GM19240 (cell line): ENCODE results near the gene RUSC2.
"Not testable (repeated sequence)": the region's sequence is repeated elsewhere in the genome, so short reads cannot be mapped to it uniquely, and the experiment has no call there.

Experiments used
- DNase-seq: peaks from one replicate; pipeline ENCODE4 v3.0.0; 2011; ENCODE audit warnings: low spot score; ENCODE audit not compliant: insufficient read length

The RUSC2 gene

DNA sequence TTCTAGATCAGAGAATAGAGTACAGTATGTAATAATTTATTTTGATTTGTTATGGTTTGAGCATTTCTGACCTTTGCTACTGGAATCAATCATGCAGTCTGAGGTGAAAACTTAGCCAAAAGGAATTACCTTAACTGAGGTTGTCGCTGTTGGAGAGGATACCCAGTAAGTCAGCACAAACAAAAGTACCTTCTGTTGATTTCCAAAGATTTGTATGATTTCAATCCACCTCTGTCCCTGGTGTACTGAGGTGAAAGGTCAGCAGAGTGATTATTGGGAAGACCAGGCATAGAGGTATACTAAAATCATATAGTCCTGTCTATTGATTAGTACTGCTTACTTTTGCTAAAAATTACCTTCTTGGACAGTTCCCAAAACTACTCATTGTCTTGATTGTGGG lies 32.8 kb downstream of the RUSC2 start:
- no peak for DNase-seq

DNA sequence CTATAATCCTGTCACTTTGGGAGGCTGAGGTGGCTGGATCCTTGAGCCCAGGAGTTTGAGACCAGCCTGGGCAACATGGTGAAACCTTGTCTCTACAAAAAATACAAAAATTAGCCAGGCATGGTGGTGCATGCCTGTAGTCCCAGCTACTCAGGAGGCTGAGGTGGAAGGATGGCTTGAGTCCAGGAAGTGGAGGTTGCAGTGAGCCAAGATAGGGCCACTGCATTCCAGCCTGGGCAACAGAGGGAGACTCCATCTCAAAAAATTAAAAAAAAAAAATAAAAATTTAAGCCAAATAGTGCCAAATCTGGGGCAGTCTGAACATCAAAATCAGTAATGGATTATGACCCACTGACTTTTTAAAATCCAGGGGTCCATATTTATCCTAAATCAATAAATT lies 33.6 kb downstream of the RUSC2 start:
- not testable (repeated sequence) for DNase-seq

DNA sequence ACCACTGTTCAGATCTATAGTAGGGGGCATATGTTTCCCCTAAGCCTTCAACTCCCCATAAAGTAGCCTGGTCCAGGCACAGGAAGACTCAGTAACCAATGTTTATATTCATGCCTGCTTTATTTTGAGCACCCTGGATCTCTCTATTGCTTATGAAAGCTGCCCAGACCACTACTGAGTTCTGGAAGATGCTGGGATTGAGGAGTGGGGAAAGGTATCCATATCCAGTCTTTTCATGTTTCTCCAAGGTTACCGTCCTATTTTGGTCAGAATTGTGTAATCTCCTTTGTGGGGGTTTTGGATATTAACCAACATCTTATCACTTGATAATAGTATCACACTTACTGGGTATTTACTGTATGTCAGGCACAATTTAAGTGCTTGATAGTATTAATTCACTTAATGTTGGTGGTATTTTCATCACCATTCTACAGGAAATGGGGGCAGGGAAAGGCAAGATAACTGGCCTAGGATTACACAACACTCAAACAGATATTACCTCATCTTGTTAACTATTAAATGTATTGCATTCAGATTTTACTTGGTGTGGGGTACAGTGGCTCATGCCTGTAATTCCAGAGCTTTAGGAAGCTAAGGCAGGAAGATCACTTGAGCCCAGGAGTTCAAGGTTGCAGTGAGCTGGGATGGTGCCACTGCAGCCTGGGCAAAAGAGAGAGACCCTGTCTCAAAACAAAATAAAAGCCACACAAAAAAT lies 36.3 kb downstream of the RUSC2 start:
- no peak for DNase-seq

DNA sequence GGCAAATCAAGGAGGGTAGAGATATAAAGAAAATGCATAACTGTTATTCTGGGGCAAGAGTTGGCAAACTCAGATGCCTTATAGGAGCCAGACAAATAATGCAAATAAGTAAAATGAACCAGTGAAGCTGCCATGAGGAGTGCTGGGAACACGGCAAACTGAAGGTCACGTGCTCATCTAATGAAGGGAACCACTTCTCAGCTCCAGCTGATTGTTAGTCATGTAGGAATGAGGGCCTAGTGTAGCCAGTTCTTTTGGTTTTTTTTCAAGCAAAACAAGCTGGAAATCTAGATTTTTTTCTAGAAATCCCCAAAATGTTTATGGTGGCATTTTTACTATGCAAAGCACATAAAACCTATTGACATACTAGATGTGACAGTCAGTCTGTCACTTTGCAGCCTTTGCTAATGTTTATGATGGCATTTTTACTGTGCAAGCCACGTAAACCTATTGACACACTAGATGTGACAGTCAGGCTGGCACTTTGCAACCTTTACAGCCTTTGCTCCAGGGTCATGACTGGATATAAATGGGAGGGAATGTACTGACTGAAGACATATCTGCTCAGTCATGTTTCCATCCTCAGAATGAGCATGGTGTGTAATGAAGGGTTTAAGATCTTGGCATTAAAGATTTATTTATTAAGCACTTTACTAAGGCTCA lies 39.4 kb downstream of the RUSC2 start:
- DNase-seq: no peak

DNA sequence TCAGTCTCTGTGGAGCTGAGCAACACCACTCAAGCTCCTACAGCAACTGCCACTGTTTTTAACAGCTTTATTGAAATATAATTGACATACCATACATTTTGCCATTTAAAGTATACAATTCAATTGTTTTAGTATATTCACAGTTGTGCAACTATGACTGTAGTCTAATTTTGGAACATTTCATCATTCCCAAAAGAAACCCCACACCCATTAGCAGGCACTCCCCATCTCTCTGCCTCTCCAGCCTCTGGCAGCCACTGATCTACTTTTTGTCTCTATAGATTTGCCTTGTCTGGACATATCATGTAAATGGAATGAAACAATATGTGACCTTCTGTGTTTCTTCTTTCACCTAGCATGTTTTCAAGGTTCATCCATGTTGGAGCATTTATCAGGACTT lies 43.5 kb downstream of the RUSC2 start:
- no peak for DNase-seq

DNA sequence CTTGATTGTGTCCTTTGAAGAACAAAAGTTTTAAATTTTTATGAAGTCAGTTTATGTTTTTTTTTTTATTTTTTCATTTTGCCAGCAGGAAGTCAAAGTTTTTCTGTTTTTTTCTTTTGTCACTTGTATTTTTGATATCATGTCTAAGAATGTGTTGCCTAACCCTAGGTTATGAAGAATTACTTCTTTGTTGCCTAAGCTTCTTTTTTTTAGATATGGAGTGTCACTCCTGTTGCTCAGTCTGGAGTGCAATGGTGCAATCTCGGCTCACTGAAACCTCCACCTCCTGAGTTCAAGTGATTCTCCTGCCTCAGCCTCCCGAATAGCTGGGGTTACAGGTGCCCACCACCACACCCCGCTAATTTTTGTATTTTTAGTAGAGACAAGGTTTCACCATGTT lies 45.0 kb downstream of the RUSC2 start:
- not testable (repeated sequence) for DNase-seq

DNA sequence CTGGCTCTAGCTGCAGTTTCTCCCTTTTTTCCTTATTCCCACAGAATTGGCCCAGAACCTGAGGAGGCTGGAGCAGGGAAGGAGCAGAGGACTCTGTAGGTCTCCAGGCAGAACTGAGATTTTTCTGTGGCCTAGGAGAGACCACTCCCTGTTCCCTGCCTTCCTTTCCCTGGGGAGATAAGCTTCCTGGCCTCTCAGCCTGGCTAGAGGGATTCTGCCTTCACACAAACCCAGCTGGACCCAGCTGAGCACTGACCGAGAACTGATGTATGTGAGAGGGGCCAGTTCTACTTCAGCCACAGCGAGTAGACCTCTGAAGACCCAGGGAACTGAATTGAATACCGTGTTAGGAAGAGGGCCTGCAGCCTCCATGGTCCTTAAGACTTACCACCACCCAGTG lies 48.0 kb downstream of the RUSC2 start:
- DNase-seq: no peak

DNA sequence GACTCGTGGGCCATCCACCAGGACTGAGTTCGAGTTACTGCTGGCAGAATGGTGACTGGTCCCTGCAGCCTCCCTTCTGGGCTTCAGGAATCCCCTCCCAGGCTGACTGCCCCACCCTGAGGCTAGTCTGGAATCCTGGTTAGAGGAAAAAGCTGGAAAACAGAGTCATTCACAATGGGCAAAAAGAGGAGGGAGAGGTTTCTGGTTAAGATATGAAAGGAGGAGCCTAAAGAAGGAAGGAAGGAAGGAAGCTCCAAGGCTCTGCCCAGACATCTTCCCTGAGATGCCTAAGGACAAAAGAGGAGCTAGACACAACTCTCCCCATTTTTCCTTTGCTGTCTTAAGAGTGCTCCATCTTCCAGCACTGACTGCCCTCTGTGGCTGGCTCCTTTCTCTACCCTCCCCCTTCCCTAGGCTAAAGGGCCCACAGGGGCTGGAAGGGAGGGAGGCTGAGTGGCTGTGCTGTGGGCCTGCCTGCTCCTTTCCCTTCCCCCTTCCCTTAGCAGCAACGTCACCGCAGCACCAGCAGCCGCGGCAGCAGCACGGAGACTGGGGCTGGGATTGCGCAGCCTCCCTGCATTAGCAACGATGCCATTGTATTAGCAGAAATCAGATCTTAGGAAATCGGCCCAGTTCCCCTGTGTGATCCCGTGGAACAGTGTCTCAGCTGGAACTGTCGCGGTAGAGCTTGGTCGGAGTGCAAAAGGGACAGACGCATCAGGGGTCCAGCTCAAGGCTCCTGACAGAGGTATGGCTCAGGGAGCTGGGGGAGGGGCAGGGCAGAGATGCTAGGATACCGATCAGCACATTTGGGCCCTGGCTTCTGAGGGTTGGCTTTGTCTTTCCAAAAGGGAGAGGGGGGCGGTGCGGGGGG lies 48.7 kb downstream of the RUSC2 start:
- no peak for DNase-seq
